Eye (tissue), 1 donor: ENCODE measurements around the gene TEKT2.

Source experiments
- DNase-seq: peaks from one replicate; pipeline ENCODE4 v3.0.0-alpha.2; 2015

The TEKT2 gene

GRCh38 chr1:36083635-36084496, at the start of gene TEKT2:
TSS of gene TEKT2 (plus strand) at chr1:36084094. CDS start at chr1:36084922, 828 bp downstream.
- peak; percentile 96 for DNase-seq

- no peak for DNase-seq
Measured at GRCh38 chr1:36034692-36035091, 49.2 kb upstream of the TEKT2 start.

- DNase-seq = no peak
Measured at GRCh38 chr1:36035154-36035553, 48.7 kb upstream of the TEKT2 start.

GRCh38 chr1:36040238-36040637, 43.7 kb upstream of the TEKT2 start:
- DNase-seq = no peak

GRCh38 chr1:36051821-36052220, 32.1 kb upstream of the TEKT2 start:
- no peak for DNase-seq

- no peak for DNase-seq
Measured at GRCh38 chr1:36053978-36054377, 29.9 kb upstream of the TEKT2 start.

GRCh38 chr1:36055706-36056105, 28.2 kb upstream of the TEKT2 start:
- DNase-seq = no peak

GRCh38 chr1:36062315-36062714, 21.6 kb upstream of the TEKT2 start:
- no peak for DNase-seq

GRCh38 chr1:36067871-36068270, 16.0 kb upstream of the TEKT2 start:
- no peak for DNase-seq

GRCh38 chr1:36068866-36069265, 15.0 kb upstream of the TEKT2 start:
- DNase-seq = no peak

GRCh38 chr1:36070349-36070748, 13.5 kb upstream of the TEKT2 start:
- no peak for DNase-seq

GRCh38 chr1:36076979-36077573, 6.8 kb upstream of the TEKT2 start:
- DNase-seq = no peak

GRCh38 chr1:36080236-36080635, 3.7 kb upstream of the TEKT2 start:
- no peak for DNase-seq

GRCh38 chr1:36080801-36081200, 3.1 kb upstream of the TEKT2 start:
- DNase-seq = no peak

- DNase-seq = no peak
Measured at GRCh38 chr1:36081926-36082485, 1.9 kb upstream of the TEKT2 start.

GRCh38 chr1:36083219-36083618, 675 bp upstream of the TEKT2 start:
- no peak for DNase-seq

GRCh38 chr1:36084497-36085115, 712 bp downstream of the TEKT2 start:
- DNase-seq = no peak

GRCh38 chr1:36085126-36085525, 1.2 kb downstream of the TEKT2 start:
- DNase-seq = no peak

GRCh38 chr1:36085686-36086526, 2.0 kb downstream of the TEKT2 start:
- no peak for DNase-seq

GRCh38 chr1:36086529-36087232, 2.8 kb downstream of the TEKT2 start:
- DNase-seq = no peak

- no peak for DNase-seq
Measured at GRCh38 chr1:36087233-36088123, 3.6 kb downstream of the TEKT2 start.
